Esophagus muscularis mucosa (tissue), 4 donors: Measurements from ENCODE around the gene E4F1. TPM values are rescaled to one million over a fixed set of nuclear protein-coding genes. Genes with fewer than 3 reads are reported as not detected.

Experiments used
- DNase-seq: peaks from one replicate; pipeline ENCODE4 v3.0.0-alpha.2; 2017; ENCODE audit errors: extremely low spot score
- H3K27ac ChIP-seq, 4 donors: fragments of 200-600 bp; sonication (generic); replicated peaks in 1 of 4; 1 replicate in 3 of 4; 2 replicates in 1 of 4; pipeline ENCODE4 v1.5.1; 2016 to 2019; ENCODE audit warnings: mild to moderate bottlenecking in 1 of 4
- H3K27me3 ChIP-seq, 4 donors: fragments of 200-600 bp; sonication (generic); one replicate each; pipeline versions ENCODE4 v1.5.1 to v1.6.0; 2016 to 2019
- H3K36me3 ChIP-seq, 4 donors: fragments of 200-600 bp; sonication (generic); one replicate each; pipeline ENCODE4 v1.5.1; 2016 to 2019
- H3K4me1 ChIP-seq, 4 donors: fragments of 200-600 bp; sonication (generic); one replicate each; pipeline ENCODE4 v1.5.1; 2016 to 2019
- H3K4me3 ChIP-seq, 4 donors: fragments of 200-600 bp; sonication (generic); 1 replicate in 2 of 4; 2 replicates in 2 of 4; pipeline ENCODE4 v1.5.1; 2016 to 2019; ENCODE audit warnings: mild to moderate bottlenecking in 4 of 4, moderate library complexity in 1 of 4
- H3K9me3 ChIP-seq, 4 donors: fragments of 200-600 bp; sonication (generic); 1 replicate in 3 of 4; 2 replicates in 1 of 4; pipeline ENCODE4 v1.5.1; 2016 to 2019
- EP300 ChIP-seq: sonication (generic); formaldehyde crosslinking; IDR thresholded peaks from one replicate; pipeline ENCODE4 v1.6.1; 2017; ENCODE audit warnings: antibody characterized with exemption
- POLR2A ChIP-seq: fragments of 450-650 bp; IDR thresholded peaks from one replicate; pipeline ENCODE4 v1.6.1; 2017; ENCODE audit warnings: antibody characterized with exemption, moderate library complexity, mild to moderate bottlenecking, low read depth
- POLR2AphosphoS5 ChIP-seq, 2 donors: sonication (generic); formaldehyde crosslinking; IDR thresholded peaks; one replicate each; pipeline ENCODE4 v1.6.1; 2017; ENCODE audit warnings: antibody characterized with exemption in 2 of 2
- WGBS: methylation state at CpG from one replicate; pipeline ENCODE4 v1.1.5; 2018; 5-methylcytosine and 5-hydroxymethylcytosine counted together
- intact Hi-C: fragments of 100-400 bp; cut with DNase I; formaldehyde crosslinking; loops from one replicate; pipeline ENCODE4 v1.15.1; 2023
- total RNA-seq, 4 donors: library from RNA; depleted of rRNA; stranded (reverse); fragments of >200 nt; gene quantifications; one replicate each; pipeline versions ENCODE4 v1.1.0 to v1.2.1, GENCODE V29; 2016
- TF ChIP-seq, protein P1 (sequence below), 3 experiments: fragments of 200-600 bp in 2 of 3; fragments of 450-650 bp in 1 of 3; sonication (generic) in 2 of 3; IDR thresholded peaks; one replicate each; pipeline ENCODE4 v1.5.1; 2017 to 2019; ENCODE audit warnings: antibody characterized with exemption in 3 of 3, mild to moderate bottlenecking in 2 of 3, moderate library complexity in 1 of 3

Gene E4F1
- total RNA-seq, 4 donors from 2014 or later = 19.1 to 39.7 (median 28.5) TPM

DNA sequence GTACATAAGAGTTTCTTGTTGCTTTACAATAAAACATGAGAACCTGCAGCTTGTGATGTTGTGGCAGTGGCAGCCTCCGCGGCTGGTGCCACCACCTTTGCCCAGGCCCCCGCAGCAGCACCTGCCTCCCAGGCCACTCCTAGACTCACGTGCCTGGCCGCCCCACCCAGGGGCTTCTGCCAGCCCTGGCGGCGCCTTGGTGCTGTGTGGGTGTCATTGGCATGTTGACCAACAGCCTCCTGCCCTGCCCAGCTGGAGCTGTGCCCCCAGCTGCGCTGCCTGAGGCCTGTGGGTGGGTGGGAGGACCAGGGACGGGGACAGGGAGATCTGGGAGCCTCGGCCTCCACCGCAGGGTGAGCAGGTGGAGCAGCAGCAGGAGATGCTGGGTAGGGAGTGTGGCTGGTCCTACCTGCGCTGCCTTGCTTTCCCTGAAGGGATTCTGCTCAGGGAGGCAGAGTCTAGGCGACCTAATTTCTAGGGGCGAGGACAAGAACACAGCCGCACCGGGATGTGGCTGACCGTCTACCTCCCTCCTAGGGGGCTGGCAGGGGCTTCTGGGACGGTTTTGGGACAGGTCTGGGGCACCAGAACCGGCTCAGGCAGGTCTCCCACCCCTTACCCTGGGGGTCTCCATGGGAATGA, 12.4 kb downstream of the E4F1 start:
- intact Hi-C loops = no loop called here
- no peak for TF ChIP-seq POLR2A
- 80% methylated on average over 1 of the region's 19 CpGs for WGBS
- Histone ChIP-seq H3K4me3 (peak overlapping the region in 1 of 4 donors; percentile 37), H3K36me3 (peaks cover 50 to 68% (median 67%) of the 10 kb centered on the region in 4 donors), H3K27me3 (peaks cover 9 to 59% (median 17%) of the 10 kb centered on the region in 4 donors), H3K27ac (no peak overlapping the region), H3K4me1 (peaks cover 21 to 34% (median 30%) of the 10 kb centered on the region in 4 donors), H3K9me3 (no peaks in the 10 kb centered on the region)
- no peak for DNase-seq

DNA sequence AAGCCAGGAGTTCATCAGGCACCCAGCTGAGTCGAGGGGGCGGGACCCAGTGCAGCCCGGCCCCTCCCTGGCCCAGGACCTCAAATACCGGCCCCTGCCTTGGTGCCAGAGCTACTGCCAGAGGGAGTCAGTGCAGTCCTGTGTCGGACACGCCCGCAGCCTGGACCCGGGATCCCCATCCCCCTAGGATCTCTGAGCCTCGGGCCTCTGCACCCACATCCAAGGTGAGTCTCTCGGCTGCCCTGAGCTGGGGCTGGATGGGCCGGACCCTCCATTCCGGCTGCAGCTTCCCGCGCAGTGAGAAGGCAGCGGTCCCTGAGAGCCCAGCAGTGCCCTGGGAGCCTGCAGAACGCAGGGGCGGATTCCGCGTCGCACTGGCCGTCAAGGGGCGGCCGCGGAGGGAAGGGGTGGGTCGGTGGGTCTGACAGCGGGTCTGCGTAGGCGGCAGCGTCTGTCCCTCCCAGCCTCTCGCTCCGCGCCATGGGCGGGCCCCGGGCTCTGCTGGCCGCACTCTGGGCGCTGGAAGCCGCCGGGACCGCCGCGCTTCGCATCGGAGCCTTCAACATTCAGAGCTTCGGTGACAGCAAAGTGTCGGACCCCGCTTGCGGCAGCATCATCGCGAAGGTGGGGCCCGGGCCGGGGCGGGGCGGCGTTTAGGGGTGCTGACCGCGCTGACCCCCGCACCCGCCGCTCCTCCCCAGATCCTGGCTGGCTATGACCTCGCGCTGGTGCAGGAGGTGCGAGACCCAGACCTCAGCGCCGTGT, 13.1 kb downstream of the E4F1 start, which contains the start of gene DNASE1L2:
DNASE1L2 (plus strand) TSS at position 108 of the 765 bp plus-strand sequence; CDS start at position 481, 373 bp downstream.
- 24% methylated on average over 5 of the region's 64 CpGs for WGBS
- TF ChIP-seq EP300 (no peak), POLR2AphosphoS5 (IDR thresholded peaks at IDR 0.05) (no peak), POLR2A (no peak)
- TF ChIP-seq, protein P1, sequence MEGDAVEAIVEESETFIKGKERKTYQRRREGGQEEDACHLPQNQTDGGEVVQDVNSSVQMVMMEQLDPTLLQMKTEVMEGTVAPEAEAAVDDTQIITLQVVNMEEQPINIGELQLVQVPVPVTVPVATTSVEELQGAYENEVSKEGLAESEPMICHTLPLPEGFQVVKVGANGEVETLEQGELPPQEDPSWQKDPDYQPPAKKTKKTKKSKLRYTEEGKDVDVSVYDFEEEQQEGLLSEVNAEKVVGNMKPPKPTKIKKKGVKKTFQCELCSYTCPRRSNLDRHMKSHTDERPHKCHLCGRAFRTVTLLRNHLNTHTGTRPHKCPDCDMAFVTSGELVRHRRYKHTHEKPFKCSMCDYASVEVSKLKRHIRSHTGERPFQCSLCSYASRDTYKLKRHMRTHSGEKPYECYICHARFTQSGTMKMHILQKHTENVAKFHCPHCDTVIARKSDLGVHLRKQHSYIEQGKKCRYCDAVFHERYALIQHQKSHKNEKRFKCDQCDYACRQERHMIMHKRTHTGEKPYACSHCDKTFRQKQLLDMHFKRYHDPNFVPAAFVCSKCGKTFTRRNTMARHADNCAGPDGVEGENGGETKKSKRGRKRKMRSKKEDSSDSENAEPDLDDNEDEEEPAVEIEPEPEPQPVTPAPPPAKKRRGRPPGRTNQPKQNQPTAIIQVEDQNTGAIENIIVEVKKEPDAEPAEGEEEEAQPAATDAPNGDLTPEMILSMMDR (IDR thresholded peaks at IDR 0.05) = no peak
- Histone ChIP-seq H3K27ac (no peak within 1 kb of the TSS), H3K9me3 (no peaks in the 10 kb centered on the region), H3K4me3 (peak within 1 kb of the TSS; percentile 30 to 45 (median 37)), H3K4me1 (peaks cover 21 to 34% (median 30%) of the 10 kb centered on the region in 4 donors), H3K27me3 (peaks cover 9 to 57% (median 17%) of the 10 kb centered on the region in 4 donors), H3K36me3 (peaks cover 43 to 68% (median 65%) of the 10 kb centered on the region in 4 donors)
- DNase-seq = no peak
- intact Hi-C loops = no loop called here

DNA sequence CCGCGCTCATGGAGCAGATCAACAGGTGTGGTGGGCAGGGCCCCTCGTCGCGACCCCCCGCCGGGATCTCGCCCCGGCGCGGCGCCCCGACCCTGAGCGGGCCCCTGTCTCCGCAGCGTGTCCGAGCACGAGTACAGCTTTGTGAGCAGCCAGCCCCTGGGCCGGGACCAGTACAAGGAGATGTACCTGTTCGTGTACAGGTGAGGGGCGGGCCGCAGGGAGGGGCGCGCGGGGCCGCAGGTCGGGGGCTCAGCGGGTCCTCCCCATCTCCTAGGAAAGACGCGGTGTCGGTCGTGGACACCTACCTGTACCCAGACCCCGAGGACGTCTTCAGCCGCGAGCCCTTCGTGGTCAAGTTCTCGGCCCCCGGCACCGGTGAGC, 13.7 kb downstream of the E4F1 start:
- Histone ChIP-seq H3K9me3 (no peaks in the 10 kb centered on the region), H3K27me3 (peaks cover 9 to 57% (median 17%) of the 10 kb centered on the region in 4 donors), H3K4me3 (peak overlapping the region; percentile 30 to 45 (median 37)), H3K4me1 (peaks cover 21 to 34% (median 30%) of the 10 kb centered on the region in 4 donors), H3K36me3 (peaks cover 40 to 68% (median 64%) of the 10 kb centered on the region in 4 donors), H3K27ac (no peak overlapping the region)
- no peak for DNase-seq
- WGBS = 13% methylated on average over 6 of the region's 40 CpGs
- no peak for TF ChIP-seq POLR2AphosphoS5 (IDR thresholded peaks at IDR 0.05)
- TF ChIP-seq, protein P1 (IDR thresholded peaks at IDR 0.05) = no peak
- no peak for TF ChIP-seq EP300
- no peak for TF ChIP-seq POLR2A
- intact Hi-C loops = no loop called here

DNA sequence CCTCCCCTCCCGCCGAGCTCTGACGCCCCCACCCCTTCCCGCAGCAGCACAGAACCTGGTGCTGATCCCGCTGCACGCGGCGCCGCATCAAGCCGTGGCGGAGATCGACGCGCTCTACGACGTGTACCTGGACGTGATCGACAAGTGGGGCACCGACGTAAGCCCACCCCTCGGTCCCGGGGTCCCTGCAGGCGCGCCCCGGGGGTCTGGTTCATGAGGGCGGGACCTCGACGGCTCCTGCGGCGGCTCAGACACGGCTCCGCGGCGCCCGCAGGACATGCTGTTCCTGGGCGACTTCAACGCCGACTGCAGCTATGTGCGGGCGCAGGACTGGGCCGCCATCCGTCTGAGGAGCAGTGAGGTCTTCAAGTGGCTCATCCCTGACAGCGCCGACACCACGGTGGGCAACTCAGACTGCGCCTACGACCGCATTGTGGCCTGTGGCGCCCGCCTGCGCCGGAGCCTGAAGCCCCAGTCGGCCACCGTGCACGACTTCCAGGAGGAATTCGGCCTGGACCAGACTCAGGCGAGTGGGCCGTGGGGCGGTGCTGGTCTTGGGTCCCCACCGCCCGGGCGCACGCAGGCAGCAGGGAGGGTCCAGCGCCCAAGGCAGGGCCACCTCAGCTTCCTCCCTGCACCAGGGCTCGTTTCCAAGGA, 14.2 kb downstream of the E4F1 start:
- TF ChIP-seq, protein P1 (IDR thresholded peaks at IDR 0.05) = no peak
- no peak for TF ChIP-seq POLR2AphosphoS5 (IDR thresholded peaks at IDR 0.05)
- no peak for TF ChIP-seq POLR2A
- no peak for TF ChIP-seq EP300
- no peak for DNase-seq
- WGBS = 0% methylated on average over 3 of the region's 65 CpGs
- no peak overlapping the region for H3K27ac ChIP-seq
- peaks cover 21 to 34% (median 30%) of the 10 kb centered on the region in 4 donors for H3K4me1 ChIP-seq
- peaks cover 9 to 56% (median 17%) of the 10 kb centered on the region in 4 donors for H3K27me3 ChIP-seq
- no peaks in the 10 kb centered on the region for H3K9me3 ChIP-seq
- peak overlapping the region in 3 of 4 donors; percentile 37 to 45 (median 37) for H3K4me3 ChIP-seq
- H3K36me3 ChIP-seq = peaks cover 40 to 68% (median 64%) of the 10 kb centered on the region in 4 donors
- intact Hi-C loops = no loop called here
